T-cell (primary cell): ENCODE data around the gene TMEM209. TPM values are rescaled to one million over a fixed set of nuclear protein-coding genes. Genes with fewer than 3 reads are reported as not detected.
"Not testable (repeated sequence)": the region's sequence is repeated elsewhere in the genome, so short reads cannot be mapped to it uniquely, and the experiment has no call there.

ENCODE experiments used
- ATAC-seq, 4 experiments: fragments of 200-7000 bp in 3 of 4; fragments of 150-1000 bp in 1 of 4; cut with Tn5 transposase; replicated peaks in 1 of 4; 1 replicate in 3 of 4; 2 replicates in 1 of 4; pipeline ENCODE4 v1.10.0; 2021; ENCODE audit warnings: moderate library complexity in 3 of 4, mild to moderate bottlenecking in 2 of 4, moderate number of reproducible peaks in 1 of 4
- CTCF ChIA-PET, 2 donors: fragments of 300-600 bp; sonication (Branson Sonifier 250); formaldehyde crosslinking; loops; one replicate each; lab custom pipeline; 2022; ENCODE audit warnings: antibody characterized with exemption in 2 of 2; lab: Charles Lee
- POLR2A ChIA-PET, 2 donors: fragments of 300-600 bp; sonication (Branson Sonifier 250); formaldehyde crosslinking; loops; one replicate each; lab custom pipeline; 2022; ENCODE audit warnings: antibody characterized with exemption in 2 of 2; lab: Charles Lee
- DNase-seq, 35 experiments: peaks; one replicate each; pipeline versions ENCODE4 v3.0.0 to v3.0.0-alpha.2; 2013 to 2023
- H3K27ac ChIP-seq: one replicate; pipeline ENCODE4 v1.5.1; 2013; ENCODE audit warnings: low read length
- H3K27me3 ChIP-seq, 2 experiments: replicated peaks in 1 of 2; 1 replicate in 1 of 2; 2 replicates in 1 of 2; pipeline versions ENCODE4 v1.6.1 to v1.7.0; 2013; ENCODE audit warnings: low read length in 1 of 2, mixed read lengths in 1 of 2; ENCODE audit not compliant: control insufficient read depth in 2 of 2, insufficient read depth in 2 of 2; ENCODE audit errors: extremely low read depth in 1 of 2
- H3K36me3 ChIP-seq, 2 donors: 1 replicate in 1 of 2; 2 replicates in 1 of 2; pipeline versions ENCODE4 v1.6.1 to v1.7.0; 2013; ENCODE audit warnings: low read length in 1 of 2; ENCODE audit not compliant: control insufficient read depth in 2 of 2, insufficient read depth in 1 of 2; ENCODE audit errors: extremely low read depth in 1 of 2
- H3K4me1 ChIP-seq, 2 experiments: 1 replicate in 1 of 2; 2 replicates in 1 of 2; pipeline versions ENCODE4 v1.6.1 to v1.7.0; 2013; ENCODE audit warnings: low read length in 2 of 2, mixed read lengths in 1 of 2; ENCODE audit not compliant: insufficient read depth in 2 of 2, control insufficient read depth in 1 of 2; ENCODE audit errors: extremely low read depth in 1 of 2
- H3K4me3 ChIP-seq, 2 donors: 1 replicate in 1 of 2; 2 replicates in 1 of 2; pipeline versions ENCODE4 v1.5.1 to v1.7.0; 2013; ENCODE audit warnings: mild to moderate bottlenecking in 2 of 2, low read length in 1 of 2, moderate library complexity in 1 of 2; ENCODE audit not compliant: control insufficient read depth in 1 of 2; ENCODE audit errors: extremely low read depth in 1 of 2
- H3K9me3 ChIP-seq: 2 replicates; pipeline ENCODE4 v1.7.0; 2013
- H3K27ac Mint-ChIP-seq, 2 donors: one replicate each; pipeline ENCODE4 v1.8.0; 2020 to 2021; ENCODE audit warnings: mild to moderate bottlenecking in 2 of 2, mixed read lengths in 2 of 2
- H3K27me3 Mint-ChIP-seq, 2 donors: one replicate each; pipeline ENCODE4 v1.8.0; 2021 to 2022; ENCODE audit warnings: mixed read lengths in 2 of 2
- H3K36me3 Mint-ChIP-seq: one replicate; pipeline ENCODE4 v1.8.0; 2021; ENCODE audit warnings: mixed read lengths
- H3K4me1 Mint-ChIP-seq, 3 donors: one replicate each; pipeline ENCODE4 v1.8.0; 2020 to 2022; ENCODE audit warnings: mixed read lengths in 3 of 3, mild to moderate bottlenecking in 1 of 3
- H3K4me3 Mint-ChIP-seq, 3 donors: one replicate each; pipeline ENCODE4 v1.8.0; 2020 to 2022; ENCODE audit warnings: mild to moderate bottlenecking in 3 of 3, mixed read lengths in 3 of 3, moderate library complexity in 3 of 3
- H3K9me3 Mint-ChIP-seq, 3 donors: one replicate each; pipeline ENCODE4 v1.8.0; 2020 to 2022; ENCODE audit warnings: mixed read lengths in 3 of 3
- WGBS: methylation state at CpG from one replicate; pipeline ENCODE4 v1.1.5; 2013; ENCODE audit warnings: missing lambda C conversion rate; ENCODE audit not compliant: insufficient coverage; 5-methylcytosine and 5-hydroxymethylcytosine counted together
- total RNA-seq, 35 experiments: library from RNA in 6 of 35; stranded (reverse) in 6 of 35; fragments of 120-200 nt in 1 of 35; gene quantifications; one replicate each; pipeline versions ENCODE4 v1.2.1 to v1.2.4 and lab custom pipeline; 2013 to 2026

Gene TMEM209
- total RNA-seq, 5 donors from 2014 or later (not counting 1 experiment from before 2014, with no cell fraction given), result 21.4 to 31.0 (median 25.5) TPM

DNA sequence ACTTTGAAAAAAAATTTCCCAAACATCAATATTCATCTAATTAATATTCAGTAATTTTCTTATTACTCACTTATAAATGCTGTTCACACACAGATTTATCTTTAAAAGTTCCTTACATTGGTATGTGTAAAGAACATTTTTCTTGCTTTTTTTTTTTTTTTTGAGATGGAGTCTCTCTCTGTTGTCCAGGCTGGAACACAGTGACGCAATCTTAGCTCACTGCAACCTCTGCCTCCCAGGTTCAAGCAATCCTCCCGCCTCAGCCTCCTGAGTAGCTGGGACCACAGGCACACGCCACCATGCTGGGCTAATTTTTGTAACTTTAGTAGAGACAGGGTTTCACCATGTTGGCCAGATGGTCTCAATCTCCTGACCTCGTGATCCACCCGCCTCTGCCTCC lies 20.9 kb downstream of the TMEM209 start:
- WGBS, result 69% methylated on average over 3 of the region's 5 CpGs
- not testable (repeated sequence) for ATAC-seq, H3K9me3 Mint-ChIP-seq

DNA sequence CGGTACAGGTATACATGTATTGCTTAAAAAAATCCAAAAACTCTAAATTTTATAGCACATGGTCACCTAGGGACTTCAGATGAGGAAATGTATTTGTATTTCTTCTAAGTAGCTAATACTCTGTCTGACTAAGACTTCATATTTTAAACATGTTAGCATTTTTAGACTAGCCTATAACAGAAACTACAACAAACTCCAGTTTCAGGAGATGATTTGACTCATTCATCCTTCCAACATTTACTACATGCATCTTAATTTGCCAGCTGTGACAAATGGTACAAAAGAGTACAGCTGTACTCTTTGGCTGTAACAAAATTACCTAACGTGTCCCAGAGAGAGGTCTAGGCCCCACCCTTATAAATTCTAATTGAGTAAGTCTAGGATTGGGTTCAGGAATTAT lies 22.2 kb downstream of the TMEM209 start:
- ATAC-seq, result no peak
- H3K27ac Mint-ChIP-seq, result no peak overlapping the region
- H3K36me3 ChIP-seq, result peaks cover 4 to 56% of the 10 kb centered on the region in 2 donors
- no peaks in the 10 kb centered on the region for H3K4me1 ChIP-seq
- no peaks in the 10 kb centered on the region for H3K27me3 Mint-ChIP-seq
- no peaks in the 10 kb centered on the region for H3K9me3 ChIP-seq
- peaks cover 0 to 7% (median 2%) of the 10 kb centered on the region in 3 donors for H3K4me1 Mint-ChIP-seq
- H3K9me3 Mint-ChIP-seq, result no peaks in the 10 kb centered on the region
- H3K27me3 ChIP-seq, result no peaks in the 10 kb centered on the region
- peaks cover 52% of the 10 kb centered on the region for H3K36me3 Mint-ChIP-seq
- no peak for DNase-seq
- H3K4me3 ChIP-seq, result no peak overlapping the region
- ChIA-PET POLR2A (interaction anchor here in 1 of 2 donors (0.6 kb wide), 1 partner anchor 946 kb away, joined by 3 read pairs; no protein-coding TSS in a partner anchor), CTCF (no interaction called here)
- no CpG with 5 or more reads among the region's 2 CpGs for WGBS
- no peak overlapping the region for H3K27ac ChIP-seq
- no peak overlapping the region for H3K4me3 Mint-ChIP-seq

More for the DNA sequence above, 20.9 kb downstream of the TMEM209 start:
- H3K27me3 ChIP-seq, DNase-seq, H3K4me3 Mint-ChIP-seq, H3K9me3 ChIP-seq, H3K4me3 ChIP-seq, H3K4me1 ChIP-seq, H3K4me1 Mint-ChIP-seq, POLR2A ChIA-PET, H3K27ac ChIP-seq, H3K27ac Mint-ChIP-seq, H3K27me3 Mint-ChIP-seq: not testable (repeated sequence)
- CTCF ChIA-PET, result interaction anchor here in 1 of 2 donors (0.6 kb wide), 1 partner anchor 12 kb away, joined by 3 read pairs; no protein-coding TSS in a partner anchor
- peaks cover 4 to 48% of the 10 kb centered on the region in 2 donors for H3K36me3 ChIP-seq
- H3K36me3 Mint-ChIP-seq, result peaks cover 50% of the 10 kb centered on the region

DNA sequence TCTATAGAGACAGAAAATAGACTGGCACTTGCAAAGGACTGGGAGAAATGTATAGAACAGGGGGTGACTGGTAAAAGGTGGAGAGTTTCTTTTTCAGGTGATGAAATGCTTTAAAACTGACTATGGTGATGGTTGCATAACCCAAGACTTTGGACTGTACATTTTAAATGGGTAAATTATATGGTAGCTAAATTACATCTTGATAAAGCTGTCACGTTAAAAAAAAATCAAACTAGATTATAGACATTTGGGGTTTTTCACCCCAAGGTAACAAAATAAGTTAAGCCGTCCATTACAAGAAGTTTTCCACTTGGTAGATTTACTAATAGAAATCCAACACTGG lies 24.0 kb downstream of the TMEM209 start:
- H3K27ac Mint-ChIP-seq, result no peak overlapping the region
- ChIA-PET CTCF (interaction anchor here in 1 of 2 donors (0.5 kb wide), 1 partner anchor 10 kb away, joined by 3 read pairs; no protein-coding TSS in a partner anchor), POLR2A (interaction anchor here in 1 of 2 donors (0.5 kb wide), 1 partner anchor 19 kb away, joined by 4 read pairs; no protein-coding TSS in a partner anchor)
- no peaks in the 10 kb centered on the region for H3K4me1 Mint-ChIP-seq
- Histone ChIP-seq H3K27ac (no peak overlapping the region), H3K36me3 (peaks cover 4 to 57% of the 10 kb centered on the region in 2 donors), H3K4me1 (no peaks in the 10 kb centered on the region), H3K27me3 (no peaks in the 10 kb centered on the region), H3K9me3 (no peaks in the 10 kb centered on the region), H3K4me3 (no peak overlapping the region)
- no peak overlapping the region for H3K4me3 Mint-ChIP-seq
- DNase-seq (no peak), ATAC-seq (no peak)
- 80% methylated on average over 1 of the region's 2 CpGs for WGBS
- no peaks in the 10 kb centered on the region for H3K27me3 Mint-ChIP-seq
- peaks cover 50% of the 10 kb centered on the region for H3K36me3 Mint-ChIP-seq
- H3K9me3 Mint-ChIP-seq, result no peaks in the 10 kb centered on the region

DNA sequence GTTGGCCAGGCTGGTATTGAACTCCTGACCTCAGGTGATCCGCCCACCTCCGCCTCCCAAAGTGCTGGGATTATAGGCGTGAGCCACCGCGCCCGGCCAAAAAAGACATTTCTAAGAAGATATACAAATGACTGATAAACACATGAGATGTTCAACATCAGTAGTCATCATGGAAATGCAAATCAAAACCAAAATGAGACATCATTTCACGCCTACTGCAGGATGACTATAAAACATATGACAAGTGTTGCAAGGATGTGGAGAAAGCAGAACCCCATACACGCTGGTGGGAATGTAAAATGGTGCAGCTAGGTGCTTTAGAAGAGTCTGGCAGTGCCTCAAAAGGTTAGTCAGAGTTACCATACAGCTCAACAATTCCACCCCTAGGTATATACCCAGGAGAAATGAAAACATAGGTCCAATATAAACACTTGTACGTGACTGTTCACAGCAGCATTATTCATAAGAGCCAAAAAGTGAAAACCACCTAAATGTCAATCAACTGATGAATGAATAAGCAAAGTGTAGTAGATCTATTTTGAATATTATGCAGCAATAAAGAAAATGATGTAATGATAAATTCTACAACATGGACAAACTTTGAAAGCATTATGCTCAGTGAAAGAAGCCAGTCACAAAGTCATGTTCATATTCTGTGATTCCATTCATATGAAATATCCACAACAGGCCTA lies 24.5 kb downstream of the TMEM209 start:
- Histone ChIP-seq H3K4me3 (no peak overlapping the region), H3K27me3 (no peaks in the 10 kb centered on the region), H3K36me3 (peaks cover 4 to 57% of the 10 kb centered on the region in 2 donors), H3K27ac (no peak overlapping the region), H3K9me3 (no peaks in the 10 kb centered on the region), H3K4me1 (no peaks in the 10 kb centered on the region)
- Mint-ChIP-seq H3K36me3 (peaks cover 50% of the 10 kb centered on the region), H3K27ac (no peak overlapping the region), H3K4me3 (no peak overlapping the region), H3K27me3 (no peaks in the 10 kb centered on the region), H3K4me1 (no peaks in the 10 kb centered on the region), H3K9me3 (no peaks in the 10 kb centered on the region)
- ChIA-PET POLR2A (no interaction called here), CTCF (no interaction called here)
- no CpG with 5 or more reads among the region's 9 CpGs for WGBS
- ATAC-seq (no peak), DNase-seq (no peak)

DNA sequence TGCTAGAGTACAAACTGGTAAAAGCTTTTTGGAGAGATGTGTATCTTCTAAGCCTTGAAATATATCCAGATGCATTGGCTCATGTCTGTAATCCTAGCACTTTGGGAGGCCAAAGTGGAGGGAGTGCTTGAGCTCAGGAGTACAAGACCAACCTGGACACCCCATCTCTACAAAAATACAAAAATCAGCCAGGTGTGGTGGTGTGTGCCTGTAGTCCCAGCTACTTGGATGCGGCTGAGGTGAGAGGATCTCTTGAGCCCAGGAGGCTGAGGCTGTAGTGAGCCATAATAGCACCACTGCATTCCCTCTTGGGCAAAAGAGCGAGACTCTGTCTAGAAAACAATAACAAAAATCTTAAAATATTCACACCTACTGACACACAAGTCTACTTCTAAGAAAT lies 25.6 kb downstream of the TMEM209 start:
- Mint-ChIP-seq H3K4me1 (no peaks in the 10 kb centered on the region), H3K36me3 (peaks cover 50% of the 10 kb centered on the region), H3K4me3 (no peak overlapping the region), H3K9me3 (no peaks in the 10 kb centered on the region), H3K27ac (no peak overlapping the region), H3K27me3 (no peaks in the 10 kb centered on the region)
- DNase-seq (no peak), ATAC-seq (no peak)
- Histone ChIP-seq H3K36me3 (peaks cover 4 to 55% of the 10 kb centered on the region in 2 donors), H3K27ac (no peak overlapping the region), H3K4me1 (no peaks in the 10 kb centered on the region), H3K4me3 (no peak overlapping the region), H3K27me3 (no peaks in the 10 kb centered on the region), H3K9me3 (no peaks in the 10 kb centered on the region)
- no CpG with 5 or more reads among the region's 2 CpGs for WGBS
- CTCF ChIA-PET, result no interaction called here
- POLR2A ChIA-PET, result no interaction called here

DNA sequence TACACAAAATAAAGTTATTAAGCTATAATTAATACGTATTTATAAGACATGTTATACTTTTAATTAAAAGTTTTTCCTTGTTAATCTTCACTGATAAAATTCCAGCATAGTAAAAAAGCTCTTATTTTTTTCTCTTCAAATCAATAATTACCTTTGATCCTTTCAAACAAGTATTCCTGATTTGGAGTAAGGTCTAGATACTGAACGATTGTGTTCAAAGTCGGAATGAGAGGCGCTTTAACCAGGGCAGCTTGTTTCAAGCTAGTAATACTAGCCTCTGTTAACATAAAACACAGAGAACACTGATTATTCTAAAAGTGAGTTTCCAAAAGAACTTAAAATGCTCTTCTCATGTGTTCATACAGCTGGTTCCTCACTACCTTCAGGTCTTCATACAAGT lies 27.0 kb downstream of the TMEM209 start:
- Histone ChIP-seq H3K36me3 (peaks cover 4 to 59% of the 10 kb centered on the region in 2 donors), H3K27me3 (no peaks in the 10 kb centered on the region), H3K27ac (no peak overlapping the region), H3K4me3 (no peak overlapping the region), H3K9me3 (no peaks in the 10 kb centered on the region), H3K4me1 (no peaks in the 10 kb centered on the region)
- no peak overlapping the region for H3K27ac Mint-ChIP-seq
- CTCF ChIA-PET, result interaction anchor here (0.6 to 1.1 kb wide), 3 partner anchors 9 to 176 kb away, joined by 3 read pairs; no protein-coding TSS in a partner anchor
- H3K9me3 Mint-ChIP-seq, result no peaks in the 10 kb centered on the region
- H3K4me3 Mint-ChIP-seq, result no peak overlapping the region
- no peak for DNase-seq
- POLR2A ChIA-PET, result no interaction called here
- no peaks in the 10 kb centered on the region for H3K27me3 Mint-ChIP-seq
- WGBS, result 100% methylated on average over 1 of the region's 4 CpGs
- no peaks in the 10 kb centered on the region for H3K4me1 Mint-ChIP-seq
- H3K36me3 Mint-ChIP-seq, result peaks cover 53% of the 10 kb centered on the region
- no peak for ATAC-seq
